ENCODE measurements around the gene CSE1L. TPM values are rescaled to one million over a fixed set of nuclear protein-coding genes. Genes with fewer than 3 reads are reported as not detected.

Gene CSE1L
- total RNA-seq, 2 experiments from 2014 or later, result 30.0 to 30.1 TPM

- no peak for DNase-seq
- Mint-ChIP-seq H3K27me3 (no peaks in the 10 kb centered on the region), H3K4me1 (ENCODE audit: low read depth) (no peaks in the 10 kb centered on the region), H3K27ac (no peak overlapping the region), H3K4me3 (no peak overlapping the region), H3K9me3 (no peaks in the 10 kb centered on the region), H3K36me3 (ENCODE audit: low read depth) (peaks cover 50% of the 10 kb centered on the region)
- intact Hi-C loops (cut with DNase I, micrococcal nuclease), result no loop called here
- ATAC-seq (ENCODE audit: poor library complexity), result no peak
- no peaks in the 10 kb centered on the region for H3K9me3 ChIP-seq (ENCODE audit: control insufficient read depth in 1 of 2, insufficient read depth in 1 of 2, low read length in 2 of 2)
- no peak overlapping the region for H3K27ac ChIP-seq (ENCODE audit: low read depth in 1 of 2, low read length in 2 of 2)
- ChIA-PET POLR2A (no interaction called here), CTCF (interaction anchor here (0.8 kb wide), 1 partner anchor 1352 kb away, joined by 3 read pairs; no protein-coding TSS in a partner anchor)
- peaks cover 45% of the 10 kb centered on the region for H3K36me3 ChIP-seq (ENCODE audit: insufficient read depth, low read length)
- no peak for TF ChIP-seq CTCF (IDR thresholded peaks at IDR 0.05)
- no peak overlapping the region for H3K4me3 ChIP-seq (ENCODE audit: low read length)
- no peaks in the 10 kb centered on the region for H3K4me1 ChIP-seq (ENCODE audit: insufficient read depth, low read length)
- no peaks in the 10 kb centered on the region for H3K27me3 ChIP-seq (ENCODE audit: control insufficient read depth in 1 of 2, insufficient read depth in 2 of 2, low read length in 2 of 2)
Measured at GRCh38 chr20:49110767-49111694, 64.9 kb downstream of the CSE1L start.

- intact Hi-C loops (cut with DNase I, micrococcal nuclease), result no loop called here
- no peak overlapping the region for H3K27ac Mint-ChIP-seq
- peaks cover 59% of the 10 kb centered on the region for H3K36me3 ChIP-seq (ENCODE audit: insufficient read depth, low read length)
- H3K4me1 Mint-ChIP-seq (ENCODE audit: low read depth), result no peaks in the 10 kb centered on the region
- no peaks in the 10 kb centered on the region for H3K9me3 Mint-ChIP-seq
- ATAC-seq (ENCODE audit: poor library complexity) (no peak), DNase-seq (no peak)
- POLR2A ChIA-PET, result no interaction called here
- H3K27ac ChIP-seq (ENCODE audit: low read depth in 1 of 2, low read length in 2 of 2), result no peak overlapping the region
- TF ChIP-seq CTCF (IDR thresholded peaks at IDR 0.05), result no peak
- CTCF ChIA-PET, result no interaction called here
- H3K4me3 ChIP-seq (ENCODE audit: low read length), result no peak overlapping the region
- H3K36me3 Mint-ChIP-seq (ENCODE audit: low read depth), result peaks cover 67% of the 10 kb centered on the region
- no peak overlapping the region for H3K4me3 Mint-ChIP-seq
- H3K4me1 ChIP-seq (ENCODE audit: insufficient read depth, low read length), result no peaks in the 10 kb centered on the region
- H3K27me3 ChIP-seq (ENCODE audit: control insufficient read depth in 1 of 2, insufficient read depth in 2 of 2, low read length in 2 of 2), result no peaks in the 10 kb centered on the region
- no peaks in the 10 kb centered on the region for H3K27me3 Mint-ChIP-seq
- no peaks in the 10 kb centered on the region for H3K9me3 ChIP-seq (ENCODE audit: control insufficient read depth in 1 of 2, insufficient read depth in 1 of 2, low read length in 2 of 2)
Measured at GRCh38 chr20:49112596-49113274, 66.6 kb downstream of the CSE1L start.

- H3K36me3 Mint-ChIP-seq (ENCODE audit: low read depth), result peaks cover 88% of the 10 kb centered on the region
Measured at GRCh38 chr20:49115564-49115963, 69.5 kb downstream of the CSE1L start.

More at GRCh38 chr20:49115564-49115963, 69.5 kb downstream of the CSE1L start:
- Mint-ChIP-seq H3K9me3 (no peaks in the 10 kb centered on the region), H3K4me3 (no peak overlapping the region), H3K27ac (no peak overlapping the region), H3K27me3 (no peaks in the 10 kb centered on the region), H3K4me1 (ENCODE audit: low read depth) (no peaks in the 10 kb centered on the region)
- ChIA-PET CTCF (no interaction called here), POLR2A (no interaction called here)
- Histone ChIP-seq H3K36me3 (ENCODE audit: insufficient read depth, low read length) (peaks cover 83% of the 10 kb centered on the region), H3K4me3 (ENCODE audit: low read length) (no peak overlapping the region), H3K9me3 (ENCODE audit: control insufficient read depth in 1 of 2, insufficient read depth in 1 of 2, low read length in 2 of 2) (no peaks in the 10 kb centered on the region), H3K4me1 (ENCODE audit: insufficient read depth, low read length) (no peaks in the 10 kb centered on the region), H3K27me3 (ENCODE audit: control insufficient read depth in 1 of 2, insufficient read depth in 2 of 2, low read length in 2 of 2) (no peaks in the 10 kb centered on the region), H3K27ac (ENCODE audit: low read depth in 1 of 2, low read length in 2 of 2) (no peak overlapping the region)
- intact Hi-C loops (cut with DNase I, micrococcal nuclease), result no loop called here
- no peak for ATAC-seq (ENCODE audit: poor library complexity)
- no peak for TF ChIP-seq CTCF (IDR thresholded peaks at IDR 0.05)
- DNase-seq, result no peak

Measured in CD4-positive, alpha-beta T cell (primary cell).